ENCODE data around the gene KMT2C. TPM values are rescaled to one million over a fixed set of nuclear protein-coding genes. Genes with fewer than 3 reads are reported as not detected.

KMT2C gene
- total and polyA plus RNA-seq, 2 of the 13 experiments (the other 11 are each of a cell fraction or from before 2014, with no cell fraction given): 7.1 to 14.4 TPM

- 0 out of 2 replicates have a peak, but pooled peaks have one; percentile 58 for TF ChIP-seq U2AF2 (IDR thresholded peaks at IDR 0.05; ENCODE audit: low read depth, low read length)
- no peak for TF ChIP-seq BCLAF1 (IDR thresholded peaks at IDR 0.05)
- TF ChIP-seq TRAFD1 (CRISPR knock-in tag; IDR thresholded peaks at IDR 0.05; ENCODE audit: borderline replicate concordance): no peak
- TF ChIP-seq FUBP1 (CRISPR knock-in tag; IDR thresholded peaks at IDR 0.05; ENCODE audit: borderline replicate concordance): no peak
- TF ChIP-seq ZNF768 (CRISPR knock-in tag; IDR thresholded peaks at IDR 0.05): peak; percentile 79
- no peak; the same call in 1 of the 2 replicates for TF ChIP-seq TEF (CRISPR knock-in tag; IDR thresholded peaks at IDR 0.05)
- TF ChIP-seq ZSCAN22 (CRISPR knock-in tag; IDR thresholded peaks at IDR 0.05): no peak
- TF ChIP-seq HDAC1 (CRISPR knock-in tag; IDR thresholded peaks at IDR 0.05): peak; percentile 85
- peak; percentile 89; the same call in 1 of the 2 replicates for TF ChIP-seq DZIP1 (CRISPR knock-in tag; IDR thresholded peaks at IDR 0.05)
- no peak for TF ChIP-seq NR1H2 (CRISPR knock-in tag; IDR thresholded peaks at IDR 0.05; ENCODE audit: borderline replicate concordance, low read depth)
- no peak for TF ChIP-seq GTF3A (CRISPR knock-in tag; conservative IDR thresholded peaks at IDR 0.05)
- no peak for TF ChIP-seq FOXO4 (CRISPR knock-in tag; conservative IDR thresholded peaks at IDR 0.05)
- peak; percentile 82; the same call in 1 of the 2 replicates for TF ChIP-seq GABPB1 (CRISPR knock-in tag; IDR thresholded peaks at IDR 0.05)
- no peak for TF ChIP-seq ONECUT2 (CRISPR knock-in tag; IDR thresholded peaks at IDR 0.05)
Measured at GRCh38 chr7:152464312-152465118, 28.7 kb upstream of the KMT2C start (continued).
